ENCODE measurements around the gene DCAF17.
A peak's percentile ranks its signal among the peaks of the same experiment; 100 is the strongest.
"Not testable (repeated sequence)": the region's sequence is repeated elsewhere in the genome, so short reads cannot be mapped to it uniquely, and the experiment has no call there.

Gene DCAF17

GRCh38 chr2:171411214-171411613 is 22.8 kb upstream of the DCAF17 start:
- DNase-seq (ENCODE audit: low read depth in 3 of 3): no peak

GRCh38 chr2:171411791-171412483 is 22.1 kb upstream of the DCAF17 start:
- no peak for DNase-seq (ENCODE audit: low read depth in 3 of 3)

- no peak for DNase-seq (ENCODE audit: low read depth in 3 of 3)
Observed at GRCh38 chr2:171412571-171413175, 21.4 kb upstream of the DCAF17 start.

GRCh38 chr2:171414645-171415044 is 19.4 kb upstream of the DCAF17 start:
- DNase-seq (ENCODE audit: low read depth in 3 of 3): not testable (repeated sequence)

- peak; percentile 77 to 83 (median 78) for DNase-seq (ENCODE audit: low read depth in 3 of 3)
Observed at GRCh38 chr2:171416009-171416926, 17.8 kb upstream of the DCAF17 start.

GRCh38 chr2:171419333-171419732 is 14.7 kb upstream of the DCAF17 start:
- no peak for DNase-seq (ENCODE audit: low read depth in 3 of 3)

GRCh38 chr2:171420728-171421563 is 13.1 kb upstream of the DCAF17 start:
- no peak for DNase-seq (ENCODE audit: low read depth in 3 of 3)

GRCh38 chr2:171422710-171423495 is 11.1 kb upstream of the DCAF17 start:
- DNase-seq (ENCODE audit: low read depth in 3 of 3): not testable (repeated sequence)

- DNase-seq (ENCODE audit: low read depth in 3 of 3): no peak
Observed at GRCh38 chr2:171430516-171431410, 3.3 kb upstream of the DCAF17 start.

GRCh38 chr2:171431677-171432167 is 2.3 kb upstream of the DCAF17 start:
- DNase-seq (ENCODE audit: low read depth in 3 of 3): no peak

GRCh38 chr2:171432206-171432968 is 1.6 kb upstream of the DCAF17 start:
- no peak for DNase-seq (ENCODE audit: low read depth in 3 of 3)

- peak in 2 of 3 donors; percentile 44 for DNase-seq (ENCODE audit: low read depth in 3 of 3)
Observed at GRCh38 chr2:171432969-171433762, 860 bp upstream of the DCAF17 start.

GRCh38 chr2:171433763-171434012 is 338 bp upstream of the DCAF17 start, which contains the start of gene METTL8:
Gene METTL8 (minus strand): TSS chr2:171433990. CDS start chr2:171392185, 41,805 bp downstream.
- DNase-seq (ENCODE audit: low read depth in 3 of 3): no peak

- no peak for DNase-seq (ENCODE audit: low read depth in 3 of 3)
Observed at GRCh38 chr2:171436307-171436706, 2.3 kb downstream of the DCAF17 start.

- no peak for DNase-seq (ENCODE audit: low read depth in 3 of 3)
Observed at GRCh38 chr2:171441470-171441869, 7.4 kb downstream of the DCAF17 start.

- no peak for DNase-seq (ENCODE audit: low read depth in 3 of 3)
Observed at GRCh38 chr2:171447675-171448074, 13.6 kb downstream of the DCAF17 start.

GRCh38 chr2:171451074-171451473 is 17.0 kb downstream of the DCAF17 start:
- no peak for DNase-seq (ENCODE audit: low read depth in 3 of 3)

GRCh38 chr2:171452773-171453172 is 18.7 kb downstream of the DCAF17 start:
- DNase-seq (ENCODE audit: low read depth in 3 of 3): no peak

Measured in stimulated activated CD4-positive, alpha-beta T cell treated with anti-CD3 and anti-CD28 coated beads, TNF-alpha, amount 100 ng/mL, for 48 hours (primary cell).